ENCODE data around the gene SDK1.
A peak's percentile ranks its signal among the peaks of the same experiment; 100 is the strongest.
"Not testable (repeated sequence)": the region's sequence is repeated elsewhere in the genome, so short reads cannot be mapped to it uniquely, and the experiment has no call there.

SDK1 gene

GRCh38 chr7:3682028-3682710 is 381.1 kb downstream of the SDK1 start:
- no peak for DNase-seq

GRCh38 chr7:3683546-3684539 is 382.8 kb downstream of the SDK1 start:
- DNase-seq = no peak

- DNase-seq = no peak
Observed at GRCh38 chr7:3688071-3688470, 387.0 kb downstream of the SDK1 start.

DNA sequence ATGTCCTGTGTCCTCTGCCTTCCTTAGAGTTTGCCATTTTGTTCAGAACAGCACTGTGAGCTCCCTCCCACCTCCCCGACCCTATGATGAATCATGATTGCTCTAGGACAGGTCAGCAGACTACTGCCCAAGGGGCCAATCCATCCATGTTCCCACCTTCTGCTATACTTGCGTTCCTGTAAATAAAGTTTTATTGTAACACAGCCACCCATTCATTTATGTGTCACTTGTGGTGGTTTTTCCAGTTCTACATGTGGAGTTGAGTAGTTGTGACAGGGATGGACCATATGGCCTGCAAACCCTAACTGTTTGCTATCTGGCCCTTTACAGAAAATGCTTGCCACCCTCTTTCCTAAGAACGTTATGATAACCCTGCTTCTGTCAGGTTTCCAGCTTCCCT is 387.8 kb downstream of the SDK1 start:
- DNase-seq = no peak

GRCh38 chr7:3691478-3692158 is 390.6 kb downstream of the SDK1 start:
- DNase-seq = no peak

DNA sequence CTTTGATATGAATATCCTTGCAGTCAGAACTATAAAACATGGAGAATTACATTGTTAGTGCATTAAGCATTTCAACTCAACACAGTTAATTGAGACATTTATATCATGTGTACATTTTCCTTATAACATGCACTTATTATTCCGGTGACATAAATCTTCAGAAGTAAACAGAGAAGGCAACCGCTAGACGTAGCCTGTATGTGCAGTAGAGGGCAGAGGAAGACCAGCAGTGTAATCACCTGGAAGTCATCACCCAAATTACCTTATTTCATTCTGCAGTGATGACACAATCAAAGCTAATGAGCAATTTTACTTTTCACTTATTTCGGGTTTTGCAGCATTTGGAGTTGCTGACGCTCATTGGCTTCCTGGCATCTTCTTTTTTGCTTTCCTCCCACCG is 394.6 kb downstream of the SDK1 start:
- DNase-seq = no peak

DNA sequence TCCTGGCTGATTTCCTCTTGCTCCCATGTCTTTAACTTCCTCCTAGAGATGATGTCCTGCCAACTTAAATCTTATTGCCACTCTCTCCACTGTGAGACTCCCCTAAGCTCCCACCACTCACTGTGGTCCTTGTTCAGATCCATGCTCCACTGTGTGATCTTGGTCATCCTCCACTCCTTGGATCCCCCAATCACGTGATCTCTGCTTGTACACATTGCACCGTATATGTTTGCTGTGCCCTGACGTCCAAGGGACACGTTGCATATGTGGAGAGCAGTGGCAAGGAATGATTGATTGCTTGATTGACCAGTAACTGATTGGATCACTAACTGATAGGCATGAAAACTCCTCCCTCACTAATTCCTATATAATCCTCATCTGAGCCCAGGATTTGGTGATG is 395.1 kb downstream of the SDK1 start:
- no peak for DNase-seq

- DNase-seq = no peak
Observed at GRCh38 chr7:3697472-3697871, 396.4 kb downstream of the SDK1 start.

DNA sequence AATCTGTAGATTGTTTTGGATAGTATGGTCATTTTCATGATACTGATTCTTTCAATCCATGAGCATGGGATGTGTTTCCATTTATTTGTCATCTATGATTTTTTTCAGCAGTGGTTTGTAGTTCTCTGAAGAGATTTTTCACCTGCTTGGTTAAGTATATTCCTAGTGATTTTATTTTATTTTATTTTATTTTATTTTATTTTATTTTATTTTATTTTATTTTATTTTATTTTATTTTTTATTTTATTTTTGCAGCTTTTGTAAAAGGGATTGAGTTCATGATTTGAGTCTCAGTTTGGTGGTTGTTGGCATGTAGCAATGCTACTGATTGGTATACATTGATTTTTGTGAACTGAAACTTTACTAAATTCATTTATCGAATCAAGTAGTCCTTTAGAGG is 404.2 kb downstream of the SDK1 start:
- no peak for DNase-seq

DNA sequence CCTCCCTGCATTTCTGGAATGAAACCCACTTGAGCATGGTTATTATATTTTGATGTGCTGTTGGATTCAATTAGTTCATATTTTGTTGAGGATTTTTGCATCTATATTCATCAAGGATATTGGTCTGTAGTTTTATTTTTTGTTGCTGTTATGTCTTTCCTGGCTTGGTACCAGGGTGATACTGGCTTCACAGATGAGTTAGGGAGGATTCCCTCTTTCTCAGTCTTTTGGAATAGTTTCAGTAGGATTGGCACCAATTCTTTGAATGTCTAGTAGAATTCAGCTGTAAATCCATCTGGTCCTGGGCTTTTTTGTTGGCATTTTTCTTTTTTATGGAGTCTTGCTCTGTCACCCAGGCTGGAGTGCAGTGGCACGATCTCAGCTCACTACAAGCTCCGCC is 405.0 kb downstream of the SDK1 start:
- DNase-seq = not testable (repeated sequence)

GRCh38 chr7:3710122-3710521 is 409.1 kb downstream of the SDK1 start:
- no peak for DNase-seq

DNA sequence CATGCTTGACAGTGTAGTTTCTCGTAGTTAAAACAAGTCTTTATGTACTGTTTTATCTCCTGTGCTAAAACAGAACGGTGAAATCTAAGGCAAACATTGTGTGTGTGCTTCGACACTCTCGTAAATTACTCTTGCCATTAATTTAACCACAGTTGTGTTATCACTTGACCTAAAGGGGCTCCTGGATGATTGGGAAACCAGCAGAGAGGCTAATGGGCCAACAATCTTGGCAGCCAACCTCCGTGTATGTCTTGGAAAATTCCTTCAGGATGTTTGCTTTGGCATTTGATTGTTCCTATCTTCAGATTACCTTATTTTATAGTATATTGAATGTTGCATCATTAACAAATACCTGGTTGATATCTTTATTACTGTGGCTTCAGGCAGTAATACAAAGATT is 409.5 kb downstream of the SDK1 start:
- no peak for DNase-seq

DNA sequence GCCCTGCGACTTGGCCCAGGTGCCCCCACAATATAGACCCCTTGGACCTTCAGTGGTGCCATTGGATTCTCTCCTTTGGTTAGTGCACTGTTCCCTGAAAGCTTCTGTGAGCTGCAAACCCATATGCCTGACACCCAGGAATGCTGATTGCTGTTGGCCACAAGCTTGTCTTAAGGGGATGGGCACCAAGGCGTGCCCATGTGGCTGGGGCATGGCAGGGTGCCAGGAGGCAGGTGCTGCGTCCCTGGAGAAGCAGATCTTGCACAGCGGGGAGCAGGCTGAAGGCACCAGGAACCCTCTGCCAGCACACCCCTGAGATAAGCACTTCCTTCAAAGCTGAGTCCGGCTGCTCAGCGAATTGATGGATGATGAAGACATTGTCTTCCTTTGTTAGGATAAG is 411.8 kb downstream of the SDK1 start:
- peak; percentile 87 for DNase-seq

DNA sequence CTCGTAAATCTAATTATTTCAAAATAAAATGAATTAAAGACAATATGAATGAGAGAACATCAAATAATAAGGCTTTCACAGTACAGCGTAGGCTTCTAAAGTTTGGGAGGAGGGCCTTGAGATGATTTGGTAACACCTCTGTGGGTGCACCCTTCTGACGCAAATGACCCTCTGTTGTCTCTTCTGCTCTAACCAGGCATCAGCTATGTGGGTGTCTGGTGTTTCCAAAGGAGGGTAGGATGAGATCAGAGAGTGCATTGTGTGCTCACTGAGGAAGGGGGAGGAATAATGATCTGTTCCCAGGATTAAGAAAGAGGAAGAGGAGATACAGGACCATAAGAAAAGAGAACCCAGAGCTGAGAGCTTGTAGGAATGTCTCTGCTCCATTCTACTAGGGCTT is 420.4 kb downstream of the SDK1 start:
- DNase-seq = no peak

DNA sequence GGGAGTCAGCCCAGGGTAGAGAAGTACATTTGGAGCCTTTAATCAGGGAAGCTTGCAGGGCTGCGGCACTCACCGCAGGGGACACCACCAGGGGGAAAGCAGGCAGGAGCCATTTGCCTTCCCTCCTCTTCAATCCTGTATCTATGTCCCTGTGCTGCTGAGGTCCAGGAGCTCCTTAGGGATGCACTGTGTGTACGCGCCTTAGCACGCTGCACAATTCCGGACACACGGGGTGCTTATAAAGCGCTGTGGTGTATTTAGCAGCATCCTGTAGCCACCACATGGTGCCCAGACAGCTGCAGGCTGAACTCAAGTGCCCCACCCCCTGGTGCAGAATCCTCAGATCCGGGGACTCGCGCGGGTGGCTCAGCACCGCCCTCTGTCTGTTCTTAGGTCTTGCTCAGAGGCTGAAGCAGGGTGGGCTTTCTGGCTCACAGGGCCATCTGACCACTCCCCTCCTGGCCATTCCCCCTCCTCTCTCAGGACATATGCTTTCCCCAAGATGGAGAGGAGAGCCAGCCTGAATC is 421.4 kb downstream of the SDK1 start:
- peak; percentile 93 for DNase-seq

- DNase-seq = no peak
Observed at GRCh38 chr7:3725155-3726059, 424.4 kb downstream of the SDK1 start.

DNA sequence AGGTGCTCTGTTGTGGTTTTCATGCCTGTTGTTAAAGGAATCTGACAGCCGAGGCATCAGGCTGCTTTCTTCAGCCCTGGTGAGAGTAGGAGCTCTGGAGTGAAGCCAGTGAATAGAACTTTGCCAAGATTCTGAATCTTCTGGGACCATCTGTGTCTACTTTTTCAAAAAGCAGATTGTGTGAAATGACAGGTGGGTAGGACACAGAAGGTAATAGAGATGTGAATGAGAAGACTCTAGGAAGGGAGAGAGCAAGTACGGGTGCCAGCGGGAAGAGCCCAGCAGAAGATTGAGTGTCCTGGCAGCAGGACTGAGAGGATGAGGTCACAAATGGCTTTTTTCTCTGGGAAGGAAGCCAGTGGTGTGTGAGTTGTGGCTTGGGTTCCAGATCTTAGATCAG is 429.2 kb downstream of the SDK1 start:
- no peak for DNase-seq

GRCh38 chr7:3732395-3733005 is 431.4 kb downstream of the SDK1 start:
- no peak for DNase-seq

- no peak for DNase-seq
Observed at GRCh38 chr7:3733541-3734140, 432.6 kb downstream of the SDK1 start.

GRCh38 chr7:3738964-3739363 is 437.9 kb downstream of the SDK1 start:
- DNase-seq = peak; percentile 3

DNA sequence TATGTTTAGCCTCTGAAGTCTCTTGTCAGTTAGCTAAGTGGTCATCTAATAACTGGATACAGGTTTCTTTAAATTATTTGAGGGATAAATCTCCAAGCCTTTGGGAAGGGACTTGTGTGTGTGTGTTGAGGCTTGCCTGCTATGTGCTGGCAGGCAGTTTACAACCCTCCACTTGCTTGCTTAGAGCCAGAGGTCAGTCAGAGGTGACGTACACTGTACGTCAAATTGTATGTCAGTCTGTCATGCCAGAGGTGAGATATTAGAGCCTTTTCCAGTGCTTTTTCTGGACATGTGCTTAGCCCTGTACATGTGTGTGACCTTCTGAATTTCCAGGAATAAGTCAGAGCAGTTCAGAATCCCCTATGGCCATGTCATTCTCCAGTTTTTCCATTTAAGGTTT is 438.9 kb downstream of the SDK1 start:
- DNase-seq = no peak
